HG03025 (cell line): ENCODE measurements around the gene LRP1B.

Source experiments
- ATAC-seq: cut with Tn5 transposase; IDR thresholded peaks from one replicate; pipeline ENCODE4 v1.9.1; 2021; ENCODE audit warnings: mild to moderate bottlenecking, moderate library complexity; ENCODE audit not compliant: unreplicated experiment, low FRiP score

LRP1B gene

GRCh38 chr2:141796449-141796848 is 334.4 kb downstream of the LRP1B start:
- no peak for ATAC-seq

- no peak for ATAC-seq
Observed at GRCh38 chr2:141791521-141791920, 339.3 kb downstream of the LRP1B start.

GRCh38 chr2:141782574-141782973 is 348.2 kb downstream of the LRP1B start:
- no peak for ATAC-seq

GRCh38 chr2:141778315-141778835 is 352.4 kb downstream of the LRP1B start:
- ATAC-seq = no peak

GRCh38 chr2:141770530-141770929 is 360.3 kb downstream of the LRP1B start:
- ATAC-seq = no peak

- ATAC-seq = no peak
Observed at GRCh38 chr2:141767691-141768090, 363.1 kb downstream of the LRP1B start.

GRCh38 chr2:141767051-141767450 is 363.8 kb downstream of the LRP1B start:
- ATAC-seq = no peak

- ATAC-seq = no peak
Observed at GRCh38 chr2:141766225-141766624, 364.6 kb downstream of the LRP1B start.

- ATAC-seq = no peak
Observed at GRCh38 chr2:141748616-141749015, 382.2 kb downstream of the LRP1B start.

- no peak for ATAC-seq
Observed at GRCh38 chr2:141741652-141742051, 389.2 kb downstream of the LRP1B start.

GRCh38 chr2:141737492-141738255 is 393.1 kb downstream of the LRP1B start:
- no peak for ATAC-seq

GRCh38 chr2:141736466-141736865 is 394.4 kb downstream of the LRP1B start:
- no peak for ATAC-seq

- ATAC-seq = no peak
Observed at GRCh38 chr2:141728886-141729285, 401.9 kb downstream of the LRP1B start.

- no peak for ATAC-seq
Observed at GRCh38 chr2:141728142-141728541, 402.7 kb downstream of the LRP1B start.

GRCh38 chr2:141724426-141724825 is 406.4 kb downstream of the LRP1B start:
- ATAC-seq = no peak

- ATAC-seq = no peak
Observed at GRCh38 chr2:141723814-141724213, 407.0 kb downstream of the LRP1B start.

- no peak for ATAC-seq
Observed at GRCh38 chr2:141720476-141720875, 410.3 kb downstream of the LRP1B start.

- ATAC-seq = no peak
Observed at GRCh38 chr2:141714496-141714895, 416.3 kb downstream of the LRP1B start.

- ATAC-seq = no peak
Observed at GRCh38 chr2:141711627-141712026, 419.2 kb downstream of the LRP1B start.

GRCh38 chr2:141710589-141711239 is 420.1 kb downstream of the LRP1B start:
- ATAC-seq = no peak

GRCh38 chr2:141709756-141710155 is 421.1 kb downstream of the LRP1B start:
- ATAC-seq = no peak

- ATAC-seq = no peak
Observed at GRCh38 chr2:141707486-141707885, 423.3 kb downstream of the LRP1B start.
